ENCODE results near the gene PDK2. TPM values are rescaled to one million over a fixed set of nuclear protein-coding genes. Genes with fewer than 3 reads are reported as not detected.

PDK2 gene
- total and polyA plus RNA-seq, 9 of the 15 experiments (the other 6 are each of a cell fraction or from before 2014, with no cell fraction given): 0.03 to 2.5 (median 1.4) TPM

DNA sequence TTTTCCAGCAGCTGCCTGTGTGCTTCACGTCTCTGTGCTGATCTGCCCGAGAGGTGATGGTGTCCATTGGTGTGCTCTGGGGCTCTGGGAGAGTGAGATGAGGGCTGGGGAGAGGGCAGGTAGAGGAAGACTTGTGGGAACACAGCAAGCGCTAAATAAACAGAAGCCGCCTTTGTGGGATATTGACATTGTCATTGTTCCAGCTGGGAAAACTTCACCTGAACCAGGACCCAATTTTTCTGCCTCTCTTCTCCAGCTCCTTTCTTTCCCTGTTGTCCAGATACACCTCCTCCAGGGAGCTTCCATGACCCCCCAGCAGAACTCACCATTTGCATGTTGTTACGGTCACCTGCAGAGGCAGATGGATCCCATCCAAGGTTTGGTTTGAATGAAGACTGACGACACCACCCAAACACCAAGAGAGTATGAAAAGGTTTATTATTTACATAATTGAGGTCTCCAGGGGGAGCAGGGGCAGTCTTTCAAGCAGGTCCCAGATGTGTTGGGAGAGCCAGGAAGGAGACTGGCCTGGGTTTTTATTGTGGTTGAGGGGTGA lies 42.8 kb upstream of the PDK2 start (continued):
- TF ChIP-seq ZNF589 (CRISPR knock-in tag; IDR thresholded peaks at IDR 0.05; ENCODE audit: low read depth): no peak
- TF ChIP-seq NBN (IDR thresholded peaks at IDR 0.05; ENCODE audit: low read depth): no peak
- TF ChIP-seq, protein P1, sequence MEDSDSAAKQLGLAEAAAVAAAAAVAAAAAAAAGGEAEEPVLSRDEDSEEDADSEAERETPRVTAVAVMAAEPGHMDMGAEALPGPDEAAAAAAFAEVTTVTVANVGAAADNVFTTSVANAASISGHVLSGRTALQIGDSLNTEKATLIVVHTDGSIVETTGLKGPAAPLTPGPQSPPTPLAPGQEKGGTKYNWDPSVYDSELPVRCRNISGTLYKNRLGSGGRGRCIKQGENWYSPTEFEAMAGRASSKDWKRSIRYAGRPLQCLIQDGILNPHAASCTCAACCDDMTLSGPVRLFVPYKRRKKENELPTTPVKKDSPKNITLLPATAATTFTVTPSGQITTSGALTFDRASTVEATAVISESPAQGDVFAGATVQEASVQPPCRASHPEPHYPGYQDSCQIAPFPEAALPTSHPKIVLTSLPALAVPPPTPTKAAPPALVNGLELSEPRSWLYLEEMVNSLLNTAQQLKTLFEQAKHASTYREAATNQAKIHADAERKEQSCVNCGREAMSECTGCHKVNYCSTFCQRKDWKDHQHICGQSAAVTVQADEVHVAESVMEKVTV (CRISPR knock-in tag; IDR thresholded peaks at IDR 0.05): no peak
- TF ChIP-seq, protein P2, sequence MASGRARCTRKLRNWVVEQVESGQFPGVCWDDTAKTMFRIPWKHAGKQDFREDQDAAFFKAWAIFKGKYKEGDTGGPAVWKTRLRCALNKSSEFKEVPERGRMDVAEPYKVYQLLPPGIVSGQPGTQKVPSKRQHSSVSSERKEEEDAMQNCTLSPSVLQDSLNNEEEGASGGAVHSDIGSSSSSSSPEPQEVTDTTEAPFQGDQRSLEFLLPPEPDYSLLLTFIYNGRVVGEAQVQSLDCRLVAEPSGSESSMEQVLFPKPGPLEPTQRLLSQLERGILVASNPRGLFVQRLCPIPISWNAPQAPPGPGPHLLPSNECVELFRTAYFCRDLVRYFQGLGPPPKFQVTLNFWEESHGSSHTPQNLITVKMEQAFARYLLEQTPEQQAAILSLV (tag; IDR thresholded peaks at IDR 0.05): no peak
- no peak for TF ChIP-seq SAFB2 (IDR thresholded peaks at IDR 0.05; ENCODE audit: borderline replicate concordance, low read depth, low read length, severe bottlenecking)
- no peak for TF ChIP-seq STAT5A (IDR thresholded peaks at IDR 0.05; ENCODE audit: borderline replicate concordance, low read length)
- TF ChIP-seq ZNF197 (CRISPR knock-in tag; IDR thresholded peaks at IDR 0.05; ENCODE audit: low read depth): no peak
- no peak for TF ChIP-seq FOXA1 (IDR thresholded peaks at IDR 0.05; ENCODE audit: borderline replicate concordance)
- TF ChIP-seq DMBX1 (CRISPR knock-in tag; IDR thresholded peaks at IDR 0.05; ENCODE audit: borderline replicate concordance): no peak
- TF ChIP-seq SIX5 (IDR thresholded peaks at IDR 0.05; ENCODE audit: borderline replicate concordance in 1 of 2, insufficient read depth in 1 of 2, low read depth in 1 of 2, low read length in 2 of 2): no peak
- TF ChIP-seq SMAD3 (CRISPR knock-in tag; conservative IDR thresholded peaks at IDR 0.05): no peak

All from K562 (cell line).